HepG2 (cell line): ENCODE measurements around the gene ZDHHC14. TPM values are rescaled to one million over a fixed set of nuclear protein-coding genes. Genes with fewer than 3 reads are reported as not detected.

Source experiments
- AHDC1 ChIP-seq: sonication (generic); formaldehyde crosslinking; IDR thresholded peaks from 2 replicates; pipeline ENCODE4 v1.5.1; 2020; ENCODE audit warnings: mild to moderate bottlenecking, missing genetic modification reagents, borderline replicate concordance
- BHLHE40 ChIP-seq: IDR thresholded peaks from 2 replicates; pipeline ENCODE4 v1.6.1; 2011; ENCODE audit warnings: low read length, improper control_type of control experiment
- FOXJ3 ChIP-seq: sonication (generic); formaldehyde crosslinking; IDR thresholded peaks from 2 replicates; pipeline ENCODE4 v1.4.0; 2020; ENCODE audit warnings: missing genetic modification reagents, mild to moderate bottlenecking, borderline replicate concordance
- NFIC ChIP-seq: IDR thresholded peaks from 2 replicates; pipeline ENCODE4 v1.6.1; 2012; ENCODE audit warnings: mild to moderate bottlenecking, low read length, inconsistent platforms
- ZNF318 ChIP-seq: sonication (generic); formaldehyde crosslinking; IDR thresholded peaks from 2 replicates; pipeline ENCODE4 v1.4.0; 2020; ENCODE audit warnings: mild to moderate bottlenecking, missing genetic modification reagents
- ZNF407 ChIP-seq: sonication (generic); formaldehyde crosslinking; IDR thresholded peaks from one replicate; pipeline ENCODE4 v1.5.1; 2020; ENCODE audit warnings: mild to moderate bottlenecking, missing genetic modification reagents; ENCODE audit errors: not compliant biosample characterization
- polyA plus RNA-seq, 8 experiments: library from polyadenylated mRNA; depleted of rRNA in 3 of 8; stranded (reverse) in 7 of 8; unstranded in 1 of 8; fragments of >200 nt; fragmentation: Illumina TruSeq in 4 of 8; extraction: Trizol in 4 of 8; gene quantifications; 2 replicates each; pipeline versions ENCODE4 v1.2.1 to v1.2.3, GENCODE V29; 2011 to 2016; ENCODE audit warnings: low read depth in 4 of 8, missing spikeins in 1 of 8, mixed read lengths in 1 of 8; ENCODE audit not compliant: insufficient read depth in 1 of 8
- total RNA-seq, 5 experiments: library from RNA; depleted of rRNA; stranded (reverse); fragments of >200 nt; fragmentation: Illumina TruSeq; extraction: Trizol; gene quantifications; 2 replicates each; pipeline ENCODE4 v1.2.3, GENCODE V29; 2016; ENCODE audit warnings: low read depth in 1 of 5

Gene ZDHHC14
- total and polyA plus RNA-seq, 2 of the 13 experiments (the other 11 are each of a cell fraction or from before 2014, with no cell fraction given), result 3.7 to 9.5 TPM

- peak; percentile 94 for TF ChIP-seq AHDC1
- TF ChIP-seq BHLHE40, result no peak
- no peak for TF ChIP-seq ZNF407 (CRISPR knock-in tag)
- TF ChIP-seq ZNF318, result no peak
- peak; percentile 88 for TF ChIP-seq NFIC
- TF ChIP-seq FOXJ3 (CRISPR knock-in tag), result peak; percentile 84; the same call in 1 of the 2 replicates
Observed at GRCh38 chr6:157513004-157513603, 132.1 kb downstream of the ZDHHC14 start (continued).
